ENCODE results near the gene CEP85L. TPM values are rescaled to one million over a fixed set of nuclear protein-coding genes. Genes with fewer than 3 reads are reported as not detected.

The CEP85L gene
- total RNA-seq, 1 donor from 2014 or later: 11.0 TPM

DNA sequence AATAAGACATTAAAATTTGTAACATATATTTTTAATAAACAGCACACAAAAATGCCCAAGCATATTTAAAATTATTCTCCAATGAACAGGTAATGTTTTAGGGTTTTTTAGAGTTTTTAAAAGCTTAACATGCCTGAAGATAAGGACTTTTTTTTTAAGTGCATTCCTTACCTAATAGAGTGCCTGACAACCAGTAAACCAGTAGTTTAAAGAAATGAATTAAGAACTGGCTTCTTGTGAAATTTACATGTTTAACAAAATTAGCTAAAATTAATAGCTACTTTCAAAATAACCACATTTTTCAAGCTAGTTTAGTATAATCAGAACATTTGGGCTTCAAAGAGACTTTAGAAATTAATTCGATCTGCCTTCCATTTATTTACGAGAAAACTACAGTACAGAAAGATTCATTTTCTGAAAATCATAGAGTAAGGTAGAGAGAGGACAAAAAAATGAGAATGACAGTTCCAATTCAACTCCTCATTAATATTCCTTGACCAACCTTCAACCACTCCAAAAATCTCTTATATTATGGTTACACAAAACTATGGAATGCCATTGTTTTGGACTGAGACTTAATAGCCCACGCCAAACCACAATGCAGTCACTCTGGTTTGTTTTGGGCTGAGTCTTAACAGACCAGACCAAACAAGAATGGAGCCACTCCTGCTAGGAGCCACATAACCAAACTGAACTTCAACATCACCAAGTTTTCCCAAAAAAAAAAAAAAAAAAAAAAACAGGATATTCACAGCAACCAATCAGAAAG, 109.0 kb downstream of the CEP85L start:
- H3K27me3 ChIP-seq (ENCODE audit: low read depth): no peaks in the 10 kb centered on the region
- DNase-seq (no peak), ATAC-seq (no peak)
- H3K4me1 ChIP-seq: peaks cover 7% of the 10 kb centered on the region
- H3K9me3 ChIP-seq: no peaks in the 10 kb centered on the region
- H3K4me3 ChIP-seq: no peak overlapping the region
- intact Hi-C loops (cut with DNase I): no loop called here
- no peaks in the 10 kb centered on the region for H3K36me3 ChIP-seq
- TF ChIP-seq, protein P1, sequence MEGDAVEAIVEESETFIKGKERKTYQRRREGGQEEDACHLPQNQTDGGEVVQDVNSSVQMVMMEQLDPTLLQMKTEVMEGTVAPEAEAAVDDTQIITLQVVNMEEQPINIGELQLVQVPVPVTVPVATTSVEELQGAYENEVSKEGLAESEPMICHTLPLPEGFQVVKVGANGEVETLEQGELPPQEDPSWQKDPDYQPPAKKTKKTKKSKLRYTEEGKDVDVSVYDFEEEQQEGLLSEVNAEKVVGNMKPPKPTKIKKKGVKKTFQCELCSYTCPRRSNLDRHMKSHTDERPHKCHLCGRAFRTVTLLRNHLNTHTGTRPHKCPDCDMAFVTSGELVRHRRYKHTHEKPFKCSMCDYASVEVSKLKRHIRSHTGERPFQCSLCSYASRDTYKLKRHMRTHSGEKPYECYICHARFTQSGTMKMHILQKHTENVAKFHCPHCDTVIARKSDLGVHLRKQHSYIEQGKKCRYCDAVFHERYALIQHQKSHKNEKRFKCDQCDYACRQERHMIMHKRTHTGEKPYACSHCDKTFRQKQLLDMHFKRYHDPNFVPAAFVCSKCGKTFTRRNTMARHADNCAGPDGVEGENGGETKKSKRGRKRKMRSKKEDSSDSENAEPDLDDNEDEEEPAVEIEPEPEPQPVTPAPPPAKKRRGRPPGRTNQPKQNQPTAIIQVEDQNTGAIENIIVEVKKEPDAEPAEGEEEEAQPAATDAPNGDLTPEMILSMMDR (IDR thresholded peaks at IDR 0.05): no peak
- H3K27ac ChIP-seq: no peak overlapping the region

DNA sequence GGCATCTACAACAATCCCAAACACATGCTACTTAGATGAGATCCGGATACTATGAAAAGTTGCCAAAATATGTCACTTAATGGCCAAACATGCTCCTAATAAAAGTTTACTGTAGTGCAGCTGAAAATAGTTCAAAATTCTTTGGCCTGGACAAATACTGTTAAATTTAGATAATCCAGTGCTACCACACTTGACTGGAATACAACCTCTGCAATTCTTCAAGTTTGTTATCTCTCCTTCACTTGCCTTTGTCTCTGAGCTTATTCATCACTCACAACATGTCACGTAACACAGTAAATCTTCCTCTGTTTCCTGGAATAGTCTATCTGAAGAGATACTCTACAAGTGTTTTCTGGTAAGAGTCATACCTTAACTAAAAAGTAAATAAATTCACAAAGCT, 113.8 kb downstream of the CEP85L start:
- ATAC-seq: no peak
- TF ChIP-seq, protein P1 (IDR thresholded peaks at IDR 0.05): no peak

DNA sequence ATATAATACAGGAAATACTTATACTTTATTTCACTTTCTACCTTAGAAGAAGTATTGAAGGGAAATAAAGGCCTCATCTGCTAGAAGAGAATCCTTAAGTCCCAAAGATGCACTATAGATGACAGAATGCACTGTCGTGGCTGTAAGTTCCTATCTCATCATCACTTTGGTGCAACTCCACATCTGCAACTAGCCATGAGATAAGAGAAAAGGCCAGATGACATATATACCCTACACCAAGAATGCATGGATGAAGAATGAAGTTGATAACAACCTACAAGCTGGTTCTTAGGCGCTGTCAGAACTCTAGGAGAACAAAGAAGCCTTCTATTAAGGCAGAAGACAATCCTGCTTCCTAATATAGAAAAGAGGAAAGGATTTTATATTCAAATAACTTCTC, 114.9 kb downstream of the CEP85L start:
- ATAC-seq (no peak), DNase-seq (no peak)
- no peak overlapping the region for H3K4me3 ChIP-seq
- peaks cover 8% of the 10 kb centered on the region for H3K4me1 ChIP-seq
- intact Hi-C loops (cut with DNase I): no loop called here
- no peaks in the 10 kb centered on the region for H3K36me3 ChIP-seq
- TF ChIP-seq, protein P1 (IDR thresholded peaks at IDR 0.05): no peak
- no peaks in the 10 kb centered on the region for H3K27me3 ChIP-seq (ENCODE audit: low read depth)
- no peak overlapping the region for H3K27ac ChIP-seq
- no peaks in the 10 kb centered on the region for H3K9me3 ChIP-seq

More for the DNA sequence above, 113.8 kb downstream of the CEP85L start:
- peaks cover 8% of the 10 kb centered on the region for H3K4me1 ChIP-seq
- no peaks in the 10 kb centered on the region for H3K36me3 ChIP-seq
- no peak for DNase-seq
- no peak overlapping the region for H3K4me3 ChIP-seq
- intact Hi-C loops (cut with DNase I): no loop called here
- H3K27me3 ChIP-seq (ENCODE audit: low read depth): no peaks in the 10 kb centered on the region
- H3K27ac ChIP-seq: no peak overlapping the region
- no peaks in the 10 kb centered on the region for H3K9me3 ChIP-seq

DNA sequence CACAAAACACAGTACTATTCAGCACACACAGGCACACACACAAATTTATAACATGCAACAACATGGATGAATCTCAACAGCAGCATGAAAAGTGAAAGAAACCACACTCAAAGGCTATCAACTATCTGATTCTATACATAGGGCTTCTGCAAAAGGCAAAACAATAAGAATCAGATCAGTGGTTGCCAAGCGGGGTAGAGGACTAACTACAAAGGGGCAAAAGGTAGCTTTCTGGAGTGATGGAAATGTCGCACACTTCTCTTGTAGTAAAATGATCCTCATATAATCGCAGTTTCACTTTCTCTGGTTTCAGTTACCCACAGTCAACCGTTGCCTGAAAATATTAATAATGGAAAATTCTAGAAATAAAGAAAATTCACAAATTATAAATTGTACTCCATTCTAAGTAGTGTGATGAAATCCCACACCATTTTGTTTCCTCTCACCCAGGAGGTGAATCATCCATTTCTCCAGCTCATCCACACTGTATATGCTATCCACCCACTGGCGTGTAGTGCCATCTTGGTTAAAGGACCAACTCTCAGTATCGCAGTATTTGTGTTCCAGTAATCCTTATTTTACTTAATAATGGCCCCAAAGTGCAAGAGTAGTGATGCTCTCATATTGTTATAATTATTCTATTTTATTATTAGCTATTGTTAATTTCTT, 116.1 kb downstream of the CEP85L start:
- TF ChIP-seq, protein P1 (IDR thresholded peaks at IDR 0.05): no peak
- no peak for DNase-seq
- no peaks in the 10 kb centered on the region for H3K27me3 ChIP-seq (ENCODE audit: low read depth)
- ATAC-seq: no peak
- intact Hi-C loops (cut with DNase I): no loop called here
- H3K4me1 ChIP-seq: peaks cover 8% of the 10 kb centered on the region
- H3K27ac ChIP-seq: no peak overlapping the region
- H3K9me3 ChIP-seq: no peaks in the 10 kb centered on the region
- no peak overlapping the region for H3K4me3 ChIP-seq
- no peaks in the 10 kb centered on the region for H3K36me3 ChIP-seq

DNA sequence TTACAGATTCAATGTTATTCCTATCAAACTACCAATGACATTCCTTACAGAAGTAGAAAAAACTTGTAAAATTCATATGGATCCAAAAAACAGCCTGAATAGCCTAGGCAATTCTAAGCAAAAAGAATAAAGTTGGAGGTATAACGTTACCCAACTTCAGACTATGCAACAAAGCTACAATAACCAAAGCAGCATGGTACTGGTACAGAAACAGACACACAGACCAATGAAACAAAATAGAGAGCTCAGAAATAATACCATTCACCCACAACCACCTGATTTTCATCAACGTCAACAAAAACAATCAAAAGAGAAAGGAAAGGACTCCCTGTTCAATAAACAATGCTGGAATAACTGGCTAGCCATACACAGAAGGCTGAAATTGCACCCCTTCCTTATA, 120.4 kb downstream of the CEP85L start:
- Histone ChIP-seq H3K9me3 (no peaks in the 10 kb centered on the region), H3K36me3 (no peaks in the 10 kb centered on the region), H3K27me3 (ENCODE audit: low read depth) (no peaks in the 10 kb centered on the region), H3K4me1 (no peaks in the 10 kb centered on the region), H3K27ac (no peak overlapping the region), H3K4me3 (no peak overlapping the region)
- TF ChIP-seq, protein P1 (IDR thresholded peaks at IDR 0.05): no peak
- ATAC-seq (no peak), DNase-seq (no peak)
- intact Hi-C loops (cut with DNase I): no loop called here

All from lower lobe of right lung (tissue), 2 donors.